PC-9 (cell line): ENCODE measurements around the gene ACTN2. TPM values are rescaled to one million over a fixed set of nuclear protein-coding genes. Genes with fewer than 3 reads are reported as not detected.

Source experiments
- BruUV-seq: library from RNA; stranded (reverse); fragments of 400-500 nt; replicated peaks from 2 replicates; lab custom pipeline; 2021; lab: Mats Ljungman, UMichigan
- CTCF ChIA-PET: fragments of 300-600 bp; sonication (Branson Sonifier 250); formaldehyde crosslinking; loops from one replicate; lab custom pipeline; 2022; ENCODE audit warnings: antibody characterized with exemption; lab: Charles Lee
- POLR2A ChIA-PET: fragments of 300-600 bp; sonication (Branson Sonifier 250); formaldehyde crosslinking; loops from one replicate; lab custom pipeline; 2022; ENCODE audit warnings: antibody characterized with exemption; ENCODE audit not compliant: unreplicated experiment; lab: Charles Lee
- DNase-seq, 2 experiments: peaks; one replicate each; pipeline versions ENCODE4 v3.0.0 to v3.0.0-alpha.2; 2015 to 2022; ENCODE audit warnings: mixed read lengths in 1 of 2
- H2AFZ ChIP-seq: fragments of 200-600 bp; sonication (generic); 2 replicates; pipeline ENCODE4 v1.8.1; 2017; ENCODE audit warnings: antibody characterized with exemption
- H3F3A ChIP-seq: fragments of 200-600 bp; sonication (generic); 2 replicates; pipeline ENCODE4 v1.8.1; 2017; ENCODE audit warnings: antibody characterized with exemption, mild to moderate bottlenecking, low read depth; ENCODE audit not compliant: insufficient read depth
- H3K27ac ChIP-seq: fragments of 200-600 bp; sonication (generic); 2 replicates; pipeline ENCODE4 v1.6.1; 2016; ENCODE audit warnings: mixed run types
- H3K27me3 ChIP-seq: fragments of 200-600 bp; sonication (generic); 2 replicates; pipeline ENCODE4 v1.6.1; 2016; ENCODE audit warnings: low read depth, mixed run types; ENCODE audit not compliant: insufficient read depth
- H3K36me3 ChIP-seq: fragments of 200-600 bp; sonication (generic); 2 replicates; pipeline ENCODE4 v1.6.1; 2016; ENCODE audit warnings: low read depth, mixed run types
- H3K4me1 ChIP-seq: fragments of 200-600 bp; sonication (generic); replicated peaks from 2 replicates; pipeline ENCODE4 v1.6.1; 2016; ENCODE audit warnings: mixed run types; ENCODE audit not compliant: insufficient read depth
- H3K4me2 ChIP-seq: fragments of 200-600 bp; sonication (generic); 2 replicates; pipeline ENCODE4 v1.6.1; 2017; ENCODE audit warnings: mixed run types
- H3K4me3 ChIP-seq: fragments of 200-600 bp; sonication (generic); 2 replicates; pipeline ENCODE4 v1.6.1; 2016; ENCODE audit warnings: mixed run types
- H3K79me2 ChIP-seq: fragments of 200-600 bp; sonication (generic); 2 replicates; pipeline ENCODE4 v1.6.1; 2017; ENCODE audit warnings: low read depth, mixed run types
- H3K9me2 ChIP-seq: fragments of 200-600 bp; sonication (generic); 2 replicates; pipeline ENCODE4 v1.8.1; 2017; ENCODE audit warnings: mild to moderate bottlenecking; ENCODE audit not compliant: insufficient read depth
- H3K9me3 ChIP-seq: fragments of 200-600 bp; sonication (generic); 2 replicates; pipeline ENCODE4 v1.8.1; 2016; ENCODE audit warnings: low read depth; ENCODE audit not compliant: insufficient read depth
- H4K20me1 ChIP-seq: fragments of 200-600 bp; sonication (generic); 2 replicates; pipeline ENCODE4 v1.8.1; 2017; ENCODE audit not compliant: insufficient read depth
- EZH2 ChIP-seq: fragments of 200-600 bp; sonication (generic); IDR thresholded peaks from 2 replicates; pipeline ENCODE4 v1.8.0; 2017; ENCODE audit warnings: antibody characterized with exemption, low read depth
- intact Hi-C: fragments of 100-400 bp; cut with micrococcal nuclease; formaldehyde crosslinking; loops from one replicate; pipeline ENCODE4 v1.10.0; 2022; ENCODE audit not compliant: unreplicated experiment
- total RNA-seq: library from RNA; stranded (reverse); gene quantifications from 2 replicates; pipeline ENCODE4 v1.2.3, GENCODE V29; 2021
- TF ChIP-seq, protein P1 (sequence below): fragments of 200-600 bp; sonication (generic); conservative IDR thresholded peaks from 2 replicates; pipeline ENCODE4 v1.6.1; 2017; ENCODE audit warnings: mixed run types, antibody characterized with exemption, mild to moderate bottlenecking, moderate library complexity

ACTN2 gene
- total RNA-seq, 1 experiment from 2014 or later, result not detected

DNA sequence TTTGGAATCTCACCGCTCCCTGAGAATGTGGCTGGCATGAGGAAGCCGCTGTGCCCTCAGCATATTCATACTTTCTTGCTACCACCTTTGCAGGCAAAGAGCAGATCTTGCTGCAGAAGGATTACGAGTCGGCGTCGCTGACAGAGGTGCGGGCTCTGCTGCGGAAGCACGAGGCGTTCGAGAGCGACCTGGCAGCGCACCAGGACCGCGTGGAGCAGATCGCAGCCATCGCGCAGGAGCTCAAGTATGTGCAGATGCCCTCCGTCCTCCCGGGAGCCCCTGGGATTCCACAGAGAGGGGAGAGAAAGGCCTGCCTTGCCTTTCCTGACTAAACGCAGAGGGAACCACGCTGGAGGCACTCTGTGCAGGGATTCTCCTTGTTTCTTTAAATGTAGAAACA, 58.2 kb downstream of the ACTN2 start:
- Histone ChIP-seq H3K27me3 (peaks cover 94% of the 10 kb centered on the region), H3K9me3 (no peaks in the 10 kb centered on the region), H3F3A (no peaks in the 10 kb centered on the region), H2AFZ (no peak overlapping the region), H3K4me1 (no peaks in the 10 kb centered on the region), H3K27ac (no peak overlapping the region), H3K4me2 (no peak overlapping the region), H3K79me2 (no peaks in the 10 kb centered on the region), H3K4me3 (no peak overlapping the region), H3K9me2 (no peaks in the 10 kb centered on the region), H4K20me1 (no peaks in the 10 kb centered on the region), H3K36me3 (no peaks in the 10 kb centered on the region)
- ChIA-PET CTCF (no interaction called here), POLR2A (no interaction called here)
- TF ChIP-seq, protein P1, sequence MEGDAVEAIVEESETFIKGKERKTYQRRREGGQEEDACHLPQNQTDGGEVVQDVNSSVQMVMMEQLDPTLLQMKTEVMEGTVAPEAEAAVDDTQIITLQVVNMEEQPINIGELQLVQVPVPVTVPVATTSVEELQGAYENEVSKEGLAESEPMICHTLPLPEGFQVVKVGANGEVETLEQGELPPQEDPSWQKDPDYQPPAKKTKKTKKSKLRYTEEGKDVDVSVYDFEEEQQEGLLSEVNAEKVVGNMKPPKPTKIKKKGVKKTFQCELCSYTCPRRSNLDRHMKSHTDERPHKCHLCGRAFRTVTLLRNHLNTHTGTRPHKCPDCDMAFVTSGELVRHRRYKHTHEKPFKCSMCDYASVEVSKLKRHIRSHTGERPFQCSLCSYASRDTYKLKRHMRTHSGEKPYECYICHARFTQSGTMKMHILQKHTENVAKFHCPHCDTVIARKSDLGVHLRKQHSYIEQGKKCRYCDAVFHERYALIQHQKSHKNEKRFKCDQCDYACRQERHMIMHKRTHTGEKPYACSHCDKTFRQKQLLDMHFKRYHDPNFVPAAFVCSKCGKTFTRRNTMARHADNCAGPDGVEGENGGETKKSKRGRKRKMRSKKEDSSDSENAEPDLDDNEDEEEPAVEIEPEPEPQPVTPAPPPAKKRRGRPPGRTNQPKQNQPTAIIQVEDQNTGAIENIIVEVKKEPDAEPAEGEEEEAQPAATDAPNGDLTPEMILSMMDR, result no peak
- TF ChIP-seq EZH2, result no peak
- BruUV-seq, result no TSS peak
- no peak for DNase-seq
- intact Hi-C loops, result no loop called here

DNA sequence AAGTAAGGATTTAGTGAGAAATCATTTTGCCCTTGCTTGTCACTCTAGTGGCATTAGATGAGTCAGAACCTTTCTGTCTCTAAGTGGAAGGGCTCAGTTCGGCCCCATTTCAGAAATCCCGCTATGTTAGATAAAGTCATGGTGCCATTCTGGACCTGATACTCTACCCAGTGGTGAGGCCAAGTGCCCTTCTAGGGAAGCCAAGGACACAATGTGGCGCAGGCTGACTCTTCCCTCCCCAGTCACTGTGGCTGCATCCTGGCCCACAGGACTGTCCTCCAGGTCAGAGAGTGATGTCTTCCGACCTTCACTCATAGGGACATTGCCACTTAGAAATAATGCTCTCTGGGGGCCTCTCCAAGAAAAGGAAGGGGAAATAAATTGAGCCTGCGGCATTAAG, 60.5 kb downstream of the ACTN2 start:
- POLR2A ChIA-PET, result no interaction called here
- no peaks in the 10 kb centered on the region for H4K20me1 ChIP-seq

DNA sequence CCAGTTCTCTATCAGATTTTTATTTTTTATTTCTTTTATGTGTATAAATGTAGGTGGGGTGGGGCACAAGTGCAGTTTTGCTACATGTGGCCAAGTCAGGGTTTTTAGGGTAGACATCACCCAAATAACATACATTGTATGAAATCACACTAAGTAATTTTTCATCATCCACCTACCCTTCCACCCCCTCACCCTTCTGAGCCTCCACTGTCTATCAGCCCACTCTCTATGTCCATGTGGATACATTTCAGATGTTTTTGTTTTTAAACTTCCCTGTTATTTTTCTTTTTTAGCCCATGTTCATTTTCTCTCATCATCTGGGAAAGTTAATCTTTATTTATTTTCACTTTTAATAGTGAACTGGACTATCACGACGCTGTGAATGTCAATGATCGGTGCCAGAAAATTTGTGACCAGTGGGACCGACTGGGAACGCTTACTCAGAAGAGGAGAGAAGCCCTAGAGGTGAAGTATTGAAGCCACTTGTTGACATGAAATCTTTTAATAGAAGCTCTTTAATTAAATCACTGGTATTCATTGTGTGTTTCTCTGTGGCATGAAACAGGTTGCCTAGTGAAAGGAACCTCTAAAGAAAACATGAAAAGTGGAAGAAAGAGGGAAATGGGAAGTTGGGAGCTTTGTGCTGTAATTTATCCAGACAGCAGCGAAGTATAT, 61.1 kb downstream of the ACTN2 start:
- ChIA-PET POLR2A (no interaction called here), CTCF (no interaction called here)
- Histone ChIP-seq H3K4me3 (no peak overlapping the region), H4K20me1 (no peaks in the 10 kb centered on the region), H2AFZ (no peak overlapping the region), H3K27me3 (peaks cover 94% of the 10 kb centered on the region), H3K27ac (no peak overlapping the region), H3K9me3 (no peaks in the 10 kb centered on the region), H3F3A (no peaks in the 10 kb centered on the region), H3K4me2 (no peak overlapping the region), H3K79me2 (no peaks in the 10 kb centered on the region), H3K9me2 (no peaks in the 10 kb centered on the region), H3K4me1 (no peaks in the 10 kb centered on the region), H3K36me3 (no peaks in the 10 kb centered on the region)
- no peak for DNase-seq
- TF ChIP-seq, protein P1, result no peak
- TF ChIP-seq EZH2, result no peak
- BruUV-seq, result no TSS peak
- intact Hi-C loops, result no loop called here

More for the DNA sequence above, 60.5 kb downstream of the ACTN2 start:
- Histone ChIP-seq H3K9me2 (no peaks in the 10 kb centered on the region), H2AFZ (no peak overlapping the region), H3K4me2 (no peak overlapping the region), H3K9me3 (no peaks in the 10 kb centered on the region), H3K79me2 (no peaks in the 10 kb centered on the region), H3K4me3 (no peak overlapping the region), H3K36me3 (no peaks in the 10 kb centered on the region), H3K27ac (no peak overlapping the region), H3K4me1 (no peaks in the 10 kb centered on the region), H3K27me3 (peaks cover 95% of the 10 kb centered on the region), H3F3A (no peaks in the 10 kb centered on the region)
- BruUV-seq, result no TSS peak
- TF ChIP-seq EZH2, result no peak
- TF ChIP-seq, protein P1, result no peak
- no peak for DNase-seq
- CTCF ChIA-PET, result no interaction called here
- intact Hi-C loops, result no loop called here
